ENCODE results near the gene NAV1. TPM values are rescaled to one million over a fixed set of nuclear protein-coding genes. Genes with fewer than 3 reads are reported as not detected.

NAV1 gene
- total RNA-seq, 2 donors from 2014 or later, result 13.1 to 29.1 TPM

DNA sequence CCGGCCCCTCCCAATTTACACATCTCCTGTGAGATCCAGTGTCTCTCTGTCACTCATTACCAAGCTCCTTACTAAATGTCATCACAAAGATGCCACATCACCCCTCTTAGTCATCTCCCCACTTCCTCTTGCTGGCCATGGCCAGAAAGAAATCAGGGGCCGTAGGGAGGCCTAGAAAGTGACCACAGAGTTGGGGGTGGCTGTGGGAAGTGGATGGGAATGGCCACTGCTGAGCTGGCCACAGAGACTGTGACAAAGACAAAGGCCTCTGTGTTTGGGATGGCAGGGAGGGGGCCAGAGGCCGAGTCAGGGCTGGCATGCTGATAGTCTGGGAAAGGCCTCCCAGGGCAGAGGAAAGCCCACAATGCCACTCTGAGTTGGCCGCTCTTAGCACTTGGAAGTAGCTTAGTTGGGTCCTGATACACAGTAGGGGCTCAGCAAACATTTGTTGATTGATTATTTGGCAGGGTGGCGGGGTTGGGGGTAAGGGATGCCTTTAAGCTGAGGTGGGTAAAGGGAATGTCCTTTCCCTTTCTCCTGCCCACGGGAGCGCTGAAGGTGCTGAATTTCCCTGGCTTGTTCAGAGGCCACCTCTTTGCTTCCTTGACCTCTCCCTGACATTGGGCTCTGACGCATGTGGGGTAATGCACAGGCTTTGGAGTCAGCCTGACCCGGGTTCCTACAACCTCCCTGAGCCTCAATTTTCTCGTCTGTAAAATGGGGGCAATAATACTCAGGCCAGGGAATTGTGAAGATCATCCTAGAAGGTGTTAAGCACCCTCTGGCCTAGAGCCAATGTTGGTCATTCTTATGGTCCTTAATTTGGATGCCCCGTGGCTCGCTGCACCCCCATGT lies 13.2 kb downstream of the NAV1 start:
- no peak overlapping the region for H3K4me3 ChIP-seq
- H3K4me1 ChIP-seq (replicated peaks), result no peaks in the 10 kb centered on the region
- whole genome bisulfite sequencing, result 92% methylated on average over 12 of the region's 12 CpGs
- H3K27me3 ChIP-seq (replicated peaks; ENCODE audit: insufficient read depth), result no peaks in the 10 kb centered on the region
- intact Hi-C loops (cut with DNase I), result no loop called here
- H3K36me3 ChIP-seq, result no peaks in the 10 kb centered on the region
- no peak overlapping the region for H3K27ac ChIP-seq
- TF ChIP-seq POLR2A (IDR thresholded peaks at IDR 0.05) (no peak), POLR2AphosphoS5 (IDR thresholded peaks at IDR 0.05) (no peak)
- TF ChIP-seq, protein P1, sequence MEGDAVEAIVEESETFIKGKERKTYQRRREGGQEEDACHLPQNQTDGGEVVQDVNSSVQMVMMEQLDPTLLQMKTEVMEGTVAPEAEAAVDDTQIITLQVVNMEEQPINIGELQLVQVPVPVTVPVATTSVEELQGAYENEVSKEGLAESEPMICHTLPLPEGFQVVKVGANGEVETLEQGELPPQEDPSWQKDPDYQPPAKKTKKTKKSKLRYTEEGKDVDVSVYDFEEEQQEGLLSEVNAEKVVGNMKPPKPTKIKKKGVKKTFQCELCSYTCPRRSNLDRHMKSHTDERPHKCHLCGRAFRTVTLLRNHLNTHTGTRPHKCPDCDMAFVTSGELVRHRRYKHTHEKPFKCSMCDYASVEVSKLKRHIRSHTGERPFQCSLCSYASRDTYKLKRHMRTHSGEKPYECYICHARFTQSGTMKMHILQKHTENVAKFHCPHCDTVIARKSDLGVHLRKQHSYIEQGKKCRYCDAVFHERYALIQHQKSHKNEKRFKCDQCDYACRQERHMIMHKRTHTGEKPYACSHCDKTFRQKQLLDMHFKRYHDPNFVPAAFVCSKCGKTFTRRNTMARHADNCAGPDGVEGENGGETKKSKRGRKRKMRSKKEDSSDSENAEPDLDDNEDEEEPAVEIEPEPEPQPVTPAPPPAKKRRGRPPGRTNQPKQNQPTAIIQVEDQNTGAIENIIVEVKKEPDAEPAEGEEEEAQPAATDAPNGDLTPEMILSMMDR (IDR thresholded peaks at IDR 0.05), result no peak
- DNase-seq (ENCODE audit: low spot score), result no peak
- no peaks in the 10 kb centered on the region for H3K9me3 ChIP-seq

DNA sequence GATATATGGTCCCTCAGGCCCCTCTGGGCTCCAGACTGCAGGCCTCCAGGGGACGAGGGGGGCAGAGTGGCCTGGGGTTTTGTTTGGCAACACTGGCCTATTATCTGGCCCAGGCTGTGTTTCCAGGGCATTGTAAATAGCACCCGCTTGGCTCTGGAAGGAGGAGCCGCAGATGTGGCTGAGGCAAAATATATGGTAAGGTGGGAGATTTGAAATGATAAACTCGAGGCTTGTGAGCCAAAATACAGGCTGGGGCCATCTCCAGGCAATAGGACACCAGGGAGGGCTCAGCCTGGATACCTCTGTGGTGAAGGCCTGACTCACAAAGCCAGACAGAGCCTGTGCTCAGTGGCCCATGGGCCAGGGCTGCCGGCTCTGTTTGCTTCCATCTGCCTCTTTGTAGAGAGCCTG lies 14.0 kb downstream of the NAV1 start:
- Histone ChIP-seq H3K4me3 (no peak overlapping the region), H3K9me3 (no peaks in the 10 kb centered on the region), H3K4me1 (replicated peaks) (no peaks in the 10 kb centered on the region), H3K36me3 (no peaks in the 10 kb centered on the region), H3K27ac (no peak overlapping the region), H3K27me3 (replicated peaks; ENCODE audit: insufficient read depth) (no peaks in the 10 kb centered on the region)
- intact Hi-C loops (cut with DNase I), result no loop called here
- no peak for TF ChIP-seq POLR2A (IDR thresholded peaks at IDR 0.05)
- TF ChIP-seq POLR2AphosphoS5 (IDR thresholded peaks at IDR 0.05), result no peak
- TF ChIP-seq, protein P1 (IDR thresholded peaks at IDR 0.05), result no peak
- DNase-seq (ENCODE audit: low spot score), result no peak
- WGBS, result 65% methylated on average over 5 of the region's 5 CpGs

DNA sequence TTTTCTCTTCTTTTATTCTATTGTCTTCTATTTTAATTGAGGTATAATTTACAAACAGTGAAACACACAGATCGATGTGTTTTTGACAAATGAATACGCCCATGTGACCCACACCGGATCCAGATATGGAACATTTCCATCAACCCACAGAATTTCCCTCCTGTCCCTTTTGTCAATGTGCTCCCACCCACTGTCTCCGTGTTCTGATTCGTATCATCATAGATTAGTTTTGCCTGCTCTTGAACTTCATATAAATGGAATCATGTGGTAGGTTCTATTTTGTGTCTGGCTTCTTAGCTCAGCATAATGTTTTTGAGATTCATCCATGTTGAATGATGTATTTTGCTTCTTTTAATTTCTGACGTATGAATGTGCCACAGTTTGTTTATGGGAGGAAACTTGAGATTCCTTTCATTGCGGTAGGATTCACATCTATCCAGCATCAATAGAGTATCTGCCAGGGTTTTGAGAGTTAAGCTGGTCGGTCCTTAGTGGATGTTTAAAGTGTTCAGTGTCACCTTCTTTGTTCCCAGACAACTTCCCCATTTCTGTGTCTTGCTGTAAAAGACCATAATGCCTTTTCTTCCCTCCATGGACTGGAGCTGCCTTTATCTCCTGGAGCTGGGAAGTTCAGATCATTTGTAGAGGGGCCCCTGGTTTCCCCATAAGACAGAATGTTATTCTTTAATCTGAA lies 14.7 kb downstream of the NAV1 start:
- TF ChIP-seq POLR2A (IDR thresholded peaks at IDR 0.05) (no peak), POLR2AphosphoS5 (IDR thresholded peaks at IDR 0.05) (no peak)
- TF ChIP-seq, protein P1 (IDR thresholded peaks at IDR 0.05), result no peak
- H3K9me3 ChIP-seq, result no peaks in the 10 kb centered on the region
- no peaks in the 10 kb centered on the region for H3K4me1 ChIP-seq (replicated peaks)
- no peak for DNase-seq (ENCODE audit: low spot score)
- no peak overlapping the region for H3K27ac ChIP-seq
- 65% methylated on average over 8 of the region's 8 CpGs for WGBS
- H3K36me3 ChIP-seq, result no peaks in the 10 kb centered on the region
- no peaks in the 10 kb centered on the region for H3K27me3 ChIP-seq (replicated peaks; ENCODE audit: insufficient read depth)
- H3K4me3 ChIP-seq, result no peak overlapping the region
- intact Hi-C loops (cut with DNase I), result no loop called here

DNA sequence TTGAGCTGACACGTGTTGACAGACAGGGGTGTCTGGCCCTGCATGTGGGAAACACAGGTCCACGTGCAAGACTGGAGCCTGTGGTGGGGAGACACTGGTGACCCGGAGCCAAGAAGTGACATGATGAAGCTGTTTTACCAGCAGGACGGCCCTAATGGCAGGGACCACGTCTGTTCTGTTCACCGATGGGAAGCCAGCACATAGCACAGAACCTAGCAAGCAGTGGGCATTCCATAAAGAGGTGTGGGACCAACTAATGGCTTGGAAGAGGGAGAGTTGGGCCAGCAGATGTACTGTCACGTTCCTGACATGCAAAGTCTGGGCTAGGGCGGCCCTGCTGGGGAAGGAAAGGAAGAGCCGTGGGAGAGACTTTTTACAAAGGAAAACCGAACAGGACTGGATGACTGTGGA lies 15.3 kb downstream of the NAV1 start:
- WGBS, result 69% methylated on average over 10 of the region's 10 CpGs
- Histone ChIP-seq H3K9me3 (no peaks in the 10 kb centered on the region), H3K27me3 (replicated peaks; ENCODE audit: insufficient read depth) (no peaks in the 10 kb centered on the region), H3K4me1 (replicated peaks) (no peaks in the 10 kb centered on the region), H3K27ac (no peak overlapping the region), H3K4me3 (no peak overlapping the region), H3K36me3 (no peaks in the 10 kb centered on the region)
- no peak for TF ChIP-seq POLR2A (IDR thresholded peaks at IDR 0.05)
- TF ChIP-seq, protein P1 (IDR thresholded peaks at IDR 0.05), result no peak
- no peak for TF ChIP-seq POLR2AphosphoS5 (IDR thresholded peaks at IDR 0.05)
- intact Hi-C loops (cut with DNase I), result no loop called here
- no peak for DNase-seq (ENCODE audit: low spot score)
